Liver (tissue), 9 donors: ENCODE measurements around the gene AP2S1. TPM values are rescaled to one million over a fixed set of nuclear protein-coding genes. Genes with fewer than 3 reads are reported as not detected.

Experiments used
- DNase-seq: peaks from one replicate; pipeline ENCODE4 v3.0.0-alpha.2; 2017; ENCODE audit warnings: low spot score
- H3K27ac ChIP-seq, 2 donors: one replicate each; pipeline ENCODE4 v1.7.0; 2013; ENCODE audit warnings: inconsistent platforms in 2 of 2, low read length in 2 of 2, control low read depth in 1 of 2, low read depth in 1 of 2, mild to moderate bottlenecking in 1 of 2
- H3K27me3 ChIP-seq, 4 donors: one replicate each; pipeline versions ENCODE4 v1.6.1 to v1.7.0; 2013; ENCODE audit warnings: low read length in 3 of 4, inconsistent platforms in 1 of 4, mild to moderate bottlenecking in 1 of 4, moderate library complexity in 1 of 4; ENCODE audit not compliant: control insufficient read depth in 4 of 4, insufficient read depth in 4 of 4
- H3K36me3 ChIP-seq, 4 donors: one replicate each; pipeline versions ENCODE4 v1.6.1 to v1.7.0; 2013; ENCODE audit warnings: low read length in 3 of 4, mild to moderate bottlenecking in 3 of 4, low read depth in 1 of 4, moderate library complexity in 1 of 4; ENCODE audit not compliant: control insufficient read depth in 4 of 4, insufficient read depth in 3 of 4
- H3K4me1 ChIP-seq, 4 donors: one replicate each; pipeline versions ENCODE4 v1.6.1 to v1.7.0; 2013; ENCODE audit warnings: low read length in 3 of 4, mild to moderate bottlenecking in 3 of 4, moderate library complexity in 1 of 4; ENCODE audit not compliant: control insufficient read depth in 4 of 4, insufficient read depth in 4 of 4
- H3K4me3 ChIP-seq, 3 donors: one replicate each; pipeline versions ENCODE4 v1.6.1 to v1.7.0; 2013; ENCODE audit warnings: low read length in 3 of 3, control low read depth in 1 of 3, low read depth in 1 of 3, mild to moderate bottlenecking in 1 of 3
- H3K9ac ChIP-seq, 2 donors: one replicate each; pipeline ENCODE4 v1.7.0; 2013; ENCODE audit warnings: low read length in 2 of 2, mild to moderate bottlenecking in 2 of 2, moderate library complexity in 2 of 2, control low read depth in 1 of 2, low read depth in 1 of 2
- H3K9me3 ChIP-seq, 4 donors: one replicate each; pipeline versions ENCODE4 v1.6.1 to v1.7.0; 2013; ENCODE audit warnings: low read length in 3 of 4; ENCODE audit not compliant: control insufficient read depth in 4 of 4
- EGR1 ChIP-seq, 2 donors: IDR thresholded peaks; 2 replicates each; pipeline ENCODE4 v1.6.1; 2016 to 2018; ENCODE audit warnings: antibody characterized with exemption in 2 of 2, low read depth in 2 of 2
- FOXA1 ChIP-seq: IDR thresholded peaks from 2 replicates; pipeline ENCODE4 v1.6.1; 2016; ENCODE audit warnings: antibody characterized with exemption
- HNF4A ChIP-seq, 2 donors: conservative IDR thresholded peaks; 2 replicates each; pipeline ENCODE4 v1.6.1; 2016; ENCODE audit warnings: antibody characterized with exemption in 2 of 2, mild to moderate bottlenecking in 2 of 2
- MAX ChIP-seq: IDR thresholded peaks from 2 replicates; pipeline ENCODE4 v1.6.1; 2016; ENCODE audit warnings: antibody characterized with exemption
- NR2F2 ChIP-seq: IDR thresholded peaks from 2 replicates; pipeline ENCODE4 v1.6.1; 2016; ENCODE audit warnings: antibody characterized with exemption
- RAD21 ChIP-seq, 2 donors: IDR thresholded peaks; 2 replicates each; pipeline ENCODE4 v1.6.1; 2016; ENCODE audit warnings: antibody characterized with exemption in 2 of 2, mild to moderate bottlenecking in 2 of 2
- REST ChIP-seq: IDR thresholded peaks from 2 replicates; pipeline ENCODE4 v1.6.1; 2016; ENCODE audit warnings: antibody characterized with exemption, mild to moderate bottlenecking
- SP1 ChIP-seq: IDR thresholded peaks from 2 replicates; pipeline ENCODE4 v1.6.1; 2018; ENCODE audit warnings: antibody characterized with exemption, mild to moderate bottlenecking
- ZBTB33 ChIP-seq: IDR thresholded peaks from 2 replicates; pipeline ENCODE4 v1.6.1; 2016; ENCODE audit warnings: antibody characterized with exemption
- WGBS: extraction: QIAGEN DNeasy Blood & Tissue Kit; methylation state at CpG from one replicate; pipeline ENCODE4 v1.1.7; 2013; 5-methylcytosine and 5-hydroxymethylcytosine counted together
- polyA plus RNA-seq, 2 donors: library from polyadenylated mRNA; stranded (reverse) in 1 of 2; unstranded in 1 of 2; fragments of 200-250 nt in 1 of 2; fragments of >200 nt in 1 of 2; fragmentation: Nextera tagmentation in 1 of 2; extraction: Ambion mirVana in 1 of 2; gene quantifications; one replicate each; pipeline versions ENCODE4 v1.2.1 to v1.2.3, GENCODE V29; 2013 to 2015
- total RNA-seq, 2 donors: library from RNA; depleted of rRNA; stranded (reverse); fragments of >200 nt; gene quantifications; one replicate each; pipeline ENCODE4 v1.2.3, GENCODE V29; 2014
- donor health status: healthy.
- donor health status: healthy.
- donor health status: healthy.
- donor health status: healthy.
- donor health status: healthy.

The AP2S1 gene
- total and polyA plus RNA-seq, 4 donors = 28.3 to 168 (median 79.0) TPM

GRCh38 chr19:46881092-46881491 lies 30.4 kb upstream of the AP2S1 start:
- DNase-seq = no peak
- H3K9me3 ChIP-seq = no peaks in the 10 kb centered on the region
- no peaks in the 10 kb centered on the region for H3K27me3 ChIP-seq
- no peak overlapping the region for H3K9ac ChIP-seq
- H3K27ac ChIP-seq = no peak overlapping the region
- WGBS = 97% methylated on average over 4 of the region's 4 CpGs
- peaks cover 5 to 34% (median 21%) of the 10 kb centered on the region in 4 donors for H3K4me1 ChIP-seq
- peaks cover 0 to 3% (median 0%) of the 10 kb centered on the region in 4 donors for H3K36me3 ChIP-seq
- TF ChIP-seq EGR1 (IDR thresholded peaks at IDR 0.05; ENCODE audit: low read depth in 2 of 2) = no peak
- no peak for TF ChIP-seq REST
- no peak for TF ChIP-seq MAX
- TF ChIP-seq ZBTB33 = no peak
- no peak for TF ChIP-seq FOXA1
- no peak for TF ChIP-seq HNF4A (conservative IDR thresholded peaks at IDR 0.05)
- TF ChIP-seq RAD21 (IDR thresholded peaks at IDR 0.05) = no peak
- no peak overlapping the region for H3K4me3 ChIP-seq

GRCh38 chr19:46880431-46880830 lies 29.8 kb upstream of the AP2S1 start:
- DNase-seq = no peak
- Histone ChIP-seq H3K9me3 (no peaks in the 10 kb centered on the region), H3K27me3 (no peaks in the 10 kb centered on the region), H3K9ac (no peak overlapping the region), H3K4me1 (peaks cover 5 to 35% (median 24%) of the 10 kb centered on the region in 4 donors), H3K27ac (no peak overlapping the region), H3K4me3 (no peak overlapping the region), H3K36me3 (peaks cover 0 to 1% (median 0%) of the 10 kb centered on the region in 4 donors)
- 98% methylated on average over 1 of the region's 1 CpG for WGBS
- no peak for TF ChIP-seq RAD21 (IDR thresholded peaks at IDR 0.05)
- TF ChIP-seq HNF4A (conservative IDR thresholded peaks at IDR 0.05) = no peak
- TF ChIP-seq EGR1 (IDR thresholded peaks at IDR 0.05; ENCODE audit: low read depth in 2 of 2) = no peak
- TF ChIP-seq NR2F2 = no peak
- TF ChIP-seq SP1 = no peak
- no peak for TF ChIP-seq REST
